CD4-positive, alpha-beta T cell treated with Interleukin-1 beta for 1 hour (primary cell): ENCODE results near the gene ZC3H10.
"Not testable (repeated sequence)": the region's sequence is repeated elsewhere in the genome, so short reads cannot be mapped to it uniquely, and the experiment has no call there.

Experiments used
- DNase-seq, 2 donors: peaks; one replicate each; pipeline ENCODE4 v3.0.0-alpha.2; 2020 to 2022

The ZC3H10 gene, protein sequence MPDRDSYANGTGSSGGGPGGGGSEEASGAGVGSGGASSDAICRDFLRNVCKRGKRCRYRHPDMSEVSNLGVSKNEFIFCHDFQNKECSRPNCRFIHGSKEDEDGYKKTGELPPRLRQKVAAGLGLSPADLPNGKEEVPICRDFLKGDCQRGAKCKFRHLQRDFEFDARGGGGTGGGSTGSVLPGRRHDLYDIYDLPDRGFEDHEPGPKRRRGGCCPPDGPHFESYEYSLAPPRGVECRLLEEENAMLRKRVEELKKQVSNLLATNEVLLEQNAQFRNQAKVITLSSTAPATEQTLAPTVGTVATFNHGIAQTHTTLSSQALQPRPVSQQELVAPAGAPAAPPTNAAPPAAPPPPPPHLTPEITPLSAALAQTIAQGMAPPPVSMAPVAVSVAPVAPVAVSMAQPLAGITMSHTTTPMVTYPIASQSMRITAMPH

DNA sequence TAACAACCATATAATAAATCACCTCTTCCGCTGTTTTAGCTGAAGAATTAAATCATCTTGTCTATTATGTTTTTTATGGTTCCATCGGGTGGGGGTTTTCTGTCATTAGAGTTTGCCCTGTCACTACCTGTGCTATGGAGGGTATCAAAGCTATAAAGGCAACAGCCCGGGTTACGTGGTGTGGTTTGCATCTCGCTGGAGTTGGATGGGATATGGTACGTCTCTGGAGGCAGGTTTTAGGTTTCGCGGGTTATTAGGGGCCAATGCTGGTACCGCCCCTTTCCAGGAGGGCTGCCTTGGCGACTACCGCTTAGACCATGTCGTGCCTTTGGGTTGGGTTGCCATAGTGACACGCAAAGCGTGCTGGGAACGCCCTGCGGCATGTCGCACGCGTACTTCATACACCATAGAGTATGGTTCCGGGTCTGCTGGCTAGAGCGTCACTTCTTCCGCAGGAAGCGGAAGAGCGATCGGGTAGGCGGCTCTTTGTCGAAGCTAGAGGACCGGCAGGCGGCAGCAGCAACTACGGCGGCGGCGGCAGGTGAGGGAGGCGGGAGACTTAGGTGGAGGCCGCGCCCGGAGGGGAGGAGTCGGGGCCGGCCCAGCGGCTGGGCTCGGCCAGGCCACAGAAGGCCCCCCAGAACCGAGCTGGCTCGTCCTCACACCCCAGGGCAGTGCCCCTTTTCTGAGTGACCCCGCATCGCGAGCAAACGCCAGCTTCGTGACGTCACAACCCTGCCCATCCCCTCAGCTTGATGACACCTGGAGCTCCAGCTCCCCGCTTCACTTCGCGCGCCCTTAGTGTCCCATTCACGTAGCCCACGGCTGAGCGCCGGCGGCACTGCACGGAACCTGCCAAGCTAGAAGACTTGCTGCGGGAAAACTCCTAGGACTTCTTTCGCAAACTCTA, at the start of gene ZC3H10:
Gene ZC3H10 (plus strand): TSS at position 489 of the 910 bp plus-strand sequence. CDS start 2,297 bp downstream, outside the sequence.
- DNase-seq = peak; percentile 99

DNA sequence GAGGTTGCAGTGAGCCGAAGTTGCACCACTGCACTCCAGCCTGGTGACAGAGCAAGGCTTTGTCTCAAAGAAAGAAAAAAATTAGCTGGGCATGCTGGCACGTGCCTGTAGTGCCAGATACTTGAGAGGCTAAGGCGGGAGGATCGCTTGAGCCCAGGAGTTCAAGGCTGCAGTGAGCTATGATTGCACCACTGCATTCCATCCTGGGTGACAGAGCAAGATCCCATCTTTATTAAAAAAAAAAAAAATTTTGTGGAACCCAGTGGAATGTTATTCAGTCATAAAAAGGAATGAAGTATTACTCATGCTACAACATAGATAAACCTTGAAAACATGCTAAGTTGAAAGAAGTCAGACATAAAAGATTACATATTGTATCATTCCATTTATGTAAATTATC, 46.4 kb upstream of the ZC3H10 start:
- no peak for DNase-seq

DNA sequence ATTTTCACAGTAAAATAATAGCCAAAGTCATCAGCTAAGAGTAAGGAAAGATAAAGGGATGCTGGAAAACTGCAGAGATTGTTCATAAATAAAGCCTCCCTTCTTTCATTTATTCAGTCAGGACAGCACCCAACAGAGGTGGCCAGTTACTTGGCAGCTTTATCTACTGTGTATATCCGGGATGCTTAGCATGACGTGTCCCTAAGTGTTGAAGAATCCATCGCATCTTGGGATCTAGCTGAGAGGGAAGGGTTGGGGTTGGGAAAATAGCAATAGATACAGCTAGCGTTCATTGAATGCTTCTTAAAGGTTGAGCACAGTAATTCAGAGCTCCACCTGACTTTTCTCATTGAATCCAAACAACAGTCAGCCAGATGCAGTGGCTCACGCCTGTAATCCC, 43.7 kb upstream of the ZC3H10 start:
- DNase-seq = no peak

DNA sequence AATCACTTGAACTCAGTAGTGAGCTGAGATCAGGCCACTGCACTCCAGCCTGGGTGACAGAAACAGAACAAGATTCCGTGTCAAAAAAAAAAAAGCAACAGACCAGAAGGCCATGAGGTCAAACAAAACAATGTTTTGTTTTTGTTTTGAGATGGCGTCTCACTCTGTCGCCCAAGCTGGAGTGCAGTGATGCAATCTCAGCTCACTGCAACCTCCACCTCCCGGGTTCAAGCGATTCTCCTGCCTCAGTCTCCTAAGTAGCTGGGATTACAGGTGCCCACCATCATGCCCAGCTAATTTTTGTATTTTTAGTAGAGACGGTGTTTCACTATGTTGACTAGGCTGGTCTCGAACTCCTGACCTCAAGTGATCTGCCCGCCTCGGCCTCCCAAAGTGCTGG, 40.1 kb upstream of the ZC3H10 start:
- not testable (repeated sequence) for DNase-seq

DNA sequence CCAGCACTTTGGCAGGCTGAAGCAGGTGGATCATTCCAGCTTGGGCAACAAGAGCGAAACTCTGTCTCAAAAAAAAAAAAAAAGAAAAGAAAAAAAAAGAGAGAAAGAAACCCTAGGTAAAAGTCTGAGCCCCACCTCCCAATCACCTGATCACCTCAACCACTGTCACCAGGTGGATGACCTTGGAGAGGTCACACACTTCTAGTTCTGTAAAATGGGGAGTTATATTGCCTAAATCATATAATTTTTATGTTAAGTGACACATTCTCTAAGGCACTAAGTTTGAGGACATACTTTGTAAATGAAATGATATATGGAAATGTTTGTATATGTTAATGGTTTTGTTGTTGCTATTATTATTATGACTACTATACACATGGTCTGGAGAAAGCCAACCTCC, 39.6 kb upstream of the ZC3H10 start:
- no peak for DNase-seq

DNA sequence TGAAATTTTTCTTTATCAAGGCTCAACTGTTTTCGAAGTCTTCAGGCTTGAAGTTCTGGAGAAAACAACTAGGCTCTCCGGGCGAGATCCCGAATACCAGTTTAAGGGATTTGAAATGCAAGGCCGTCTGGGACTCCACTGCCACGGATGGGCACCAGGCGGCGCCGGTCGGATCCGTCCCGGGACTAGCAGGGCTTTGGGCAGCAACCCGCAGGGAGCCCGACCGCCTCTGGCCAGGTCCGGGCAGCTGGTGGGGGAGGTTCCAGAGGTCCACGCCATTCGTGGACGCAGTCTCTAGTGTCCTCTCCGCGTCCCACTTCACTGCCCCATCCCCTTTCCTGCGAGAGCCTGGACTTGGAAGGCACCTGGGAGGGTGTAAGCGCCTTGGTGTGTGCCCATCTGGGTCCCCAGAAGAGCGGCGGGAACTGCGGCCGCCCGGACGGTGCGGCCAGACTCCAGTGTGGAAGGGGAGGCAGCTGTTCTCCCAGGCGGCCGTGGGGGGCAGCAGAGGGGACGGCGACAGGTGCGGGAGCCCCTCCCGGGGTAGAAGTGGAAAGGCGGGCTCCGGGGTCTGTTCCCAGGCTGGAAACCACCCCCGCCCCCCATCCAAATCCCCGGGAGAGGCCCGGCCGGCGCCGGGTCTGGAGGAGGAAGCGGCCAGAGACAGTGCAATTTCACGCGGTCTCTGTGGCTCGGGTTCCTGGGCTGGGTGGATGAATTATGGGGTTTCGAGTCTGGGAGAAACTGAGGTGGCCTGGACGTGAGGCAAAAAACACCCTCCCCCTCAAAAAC, 38.9 kb upstream of the ZC3H10 start:
- DNase-seq = peak; percentile 42 to 48

DNA sequence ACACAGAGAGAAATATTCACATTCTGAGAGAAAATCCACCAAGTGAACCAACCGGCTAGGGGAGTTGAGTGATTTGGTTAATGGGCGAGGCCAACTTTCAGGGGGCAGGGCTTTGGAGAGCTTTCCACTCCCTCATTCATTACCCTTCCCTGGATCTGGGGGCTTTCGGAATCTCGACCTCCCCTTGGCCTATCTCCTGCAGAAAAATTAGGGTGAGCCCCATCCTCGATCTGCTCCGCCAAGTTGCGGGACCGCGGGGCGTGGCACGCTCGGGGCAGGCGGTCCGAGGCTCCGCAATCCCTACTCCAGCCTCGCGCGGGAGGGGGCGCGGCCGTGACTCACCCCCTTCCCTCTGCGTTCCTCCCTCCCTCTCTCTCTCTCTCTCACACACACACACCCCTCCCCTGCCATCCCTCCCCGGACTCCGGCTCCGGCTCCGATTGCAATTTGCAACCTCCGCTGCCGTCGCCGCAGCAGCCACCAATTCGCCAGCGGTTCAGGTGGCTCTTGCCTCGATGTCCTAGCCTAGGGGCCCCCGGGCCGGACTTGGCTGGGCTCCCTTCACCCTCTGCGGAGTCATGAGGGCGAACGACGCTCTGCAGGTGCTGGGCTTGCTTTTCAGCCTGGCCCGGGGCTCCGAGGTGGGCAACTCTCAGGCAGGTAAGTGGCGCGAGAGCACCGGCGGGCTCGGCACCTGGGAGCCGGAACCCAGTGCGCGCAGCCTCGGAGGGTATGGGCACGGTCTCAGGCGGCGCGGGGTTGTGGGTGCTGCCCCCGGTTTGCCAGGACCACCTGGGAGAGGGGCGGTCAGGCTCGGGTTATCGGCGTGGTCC, 38.1 kb upstream of the ZC3H10 start, which contains the start of gene ERBB3:
Gene ERBB3 (plus strand): TSS at position 443 of the 833 bp plus-strand sequence. CDS start 136 bp downstream, at position 579.
- DNase-seq = peak; percentile 54 to 59

DNA sequence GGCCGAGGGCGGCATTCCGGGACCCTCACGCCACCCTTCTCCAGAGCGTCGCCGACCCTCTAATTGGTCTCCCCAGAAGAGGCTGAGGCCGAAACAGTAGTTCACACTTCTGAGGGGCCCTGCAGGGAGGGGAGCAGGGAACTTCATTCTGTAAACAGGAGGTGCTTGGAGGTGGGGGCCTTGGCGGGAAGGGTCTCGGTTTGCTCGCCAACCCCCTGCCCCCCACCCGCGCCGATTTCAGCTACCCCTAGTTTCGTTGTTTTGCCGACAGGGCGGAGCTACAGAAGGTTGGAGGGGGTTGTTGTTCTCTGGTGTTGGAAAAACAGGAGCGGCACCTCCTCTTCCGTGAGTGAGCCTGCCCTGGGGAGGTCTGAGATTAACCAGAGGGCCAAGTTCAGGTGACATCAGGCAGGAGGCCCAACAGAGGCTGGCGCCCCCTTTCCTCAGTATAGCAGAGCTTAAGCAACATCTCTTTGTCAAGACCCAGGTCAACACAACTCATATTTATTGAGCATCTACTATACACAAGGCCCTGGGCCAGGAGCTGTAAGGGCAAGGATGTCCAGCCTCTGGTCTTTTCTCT, 37.4 kb upstream of the ZC3H10 start:
- no peak for DNase-seq

DNA sequence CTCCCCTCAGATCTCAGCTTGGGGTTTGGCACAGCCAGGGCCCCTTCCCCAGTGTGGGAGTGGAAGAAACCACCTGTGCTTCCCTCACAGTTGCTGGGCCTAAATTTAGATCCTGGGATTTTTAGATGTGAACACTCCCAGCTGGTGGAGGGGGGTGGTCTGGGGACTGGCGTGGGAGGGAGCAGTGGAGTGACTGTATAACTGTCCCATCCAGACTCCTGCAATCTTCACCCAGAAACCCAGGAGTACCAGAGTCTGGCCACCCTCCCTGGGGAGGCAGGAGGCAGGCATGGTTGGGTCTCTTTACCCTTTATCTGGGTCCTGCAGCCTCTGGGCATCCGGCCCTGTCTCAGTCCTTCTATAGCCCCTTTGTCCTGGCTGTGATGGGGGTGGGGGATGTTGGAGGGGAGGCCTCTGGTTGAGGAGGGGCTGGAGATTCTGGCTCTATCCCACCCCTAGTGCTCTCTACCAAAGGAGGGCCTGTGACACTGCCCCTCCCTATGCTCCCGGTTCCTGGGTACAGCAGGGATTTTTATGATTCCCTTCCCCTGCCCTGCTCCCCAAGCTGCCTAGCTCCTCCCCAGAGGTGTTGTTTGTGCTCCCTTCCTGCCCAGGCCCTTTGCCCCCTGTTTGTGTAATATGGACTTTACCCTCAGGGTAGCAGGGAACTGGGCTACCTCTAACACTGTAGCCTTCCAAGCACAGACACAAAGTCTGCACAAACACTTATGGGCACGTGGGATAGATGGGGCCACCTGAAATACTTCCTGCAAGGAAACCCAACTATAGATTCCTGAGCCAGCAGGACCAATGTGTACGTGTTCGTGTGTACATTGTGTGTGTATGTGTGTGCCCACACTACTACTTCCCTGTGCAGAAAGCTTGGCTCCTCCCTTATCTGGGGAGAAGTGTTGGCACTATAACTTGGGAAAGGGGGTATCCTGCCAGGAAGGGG, 36.4 kb upstream of the ZC3H10 start:
- DNase-seq = no peak

DNA sequence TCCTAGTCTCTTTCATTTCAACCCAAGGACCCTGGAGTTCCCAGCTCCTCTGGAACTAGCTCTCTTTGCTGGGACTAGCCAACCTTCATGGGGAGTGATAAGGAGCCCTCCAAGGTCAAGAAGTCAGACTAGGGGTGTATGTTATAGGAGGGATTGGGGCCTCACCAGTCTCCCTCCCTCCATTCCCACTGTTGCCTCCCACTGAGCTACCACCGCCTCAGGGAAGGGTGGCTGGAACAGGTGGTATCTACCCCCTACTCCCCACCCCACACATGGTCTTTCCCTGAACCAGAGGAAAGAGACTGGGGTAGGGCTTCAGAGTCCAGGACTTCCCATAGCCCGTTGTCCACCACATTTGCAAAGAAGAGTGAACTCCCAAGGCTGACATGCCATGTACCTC, 35.7 kb upstream of the ZC3H10 start:
- no peak for DNase-seq

DNA sequence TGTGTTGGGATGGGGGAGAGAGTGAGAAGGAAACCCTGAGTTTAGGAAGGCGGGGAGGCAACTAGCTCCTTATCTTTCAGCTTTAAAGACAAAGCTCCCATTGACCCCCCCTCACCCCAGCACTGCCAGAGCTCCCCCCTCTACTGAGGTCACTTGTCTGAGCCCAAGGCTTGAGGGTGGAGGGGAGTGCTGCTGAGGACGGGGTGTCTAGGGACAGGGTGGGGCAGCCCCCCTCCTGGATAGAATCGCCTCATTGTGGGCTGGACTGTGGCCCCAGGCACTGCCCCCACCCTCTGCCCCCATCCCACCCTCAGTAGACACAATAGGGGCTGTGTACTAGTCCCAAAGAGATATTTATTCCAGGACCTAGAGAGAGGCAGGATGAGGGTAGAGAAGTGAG, 35.1 kb upstream of the ZC3H10 start:
- no peak for DNase-seq

DNA sequence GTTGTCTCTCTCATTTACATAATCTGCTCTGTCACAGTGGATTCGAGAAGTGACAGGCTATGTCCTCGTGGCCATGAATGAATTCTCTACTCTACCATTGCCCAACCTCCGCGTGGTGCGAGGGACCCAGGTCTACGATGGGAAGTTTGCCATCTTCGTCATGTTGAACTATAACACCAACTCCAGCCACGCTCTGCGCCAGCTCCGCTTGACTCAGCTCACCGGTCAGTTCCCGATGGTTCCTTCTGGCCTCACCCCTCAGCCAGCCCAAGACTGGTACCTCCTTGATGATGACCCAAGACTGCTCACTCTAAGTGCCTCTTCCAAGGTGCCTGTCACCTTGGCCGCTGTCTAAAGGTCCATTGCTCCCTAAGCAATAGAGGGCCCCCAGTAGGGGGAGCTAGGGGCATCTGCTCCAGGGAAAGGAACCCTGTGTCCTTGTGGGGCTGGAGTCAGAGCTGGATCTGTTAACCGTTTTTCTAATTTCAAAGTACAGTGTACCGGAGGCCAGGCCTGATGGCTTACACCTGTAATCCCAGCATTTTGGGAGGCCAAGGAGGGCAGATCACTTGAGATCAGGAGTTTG, 33.0 kb upstream of the ZC3H10 start:
- peak in 1 of 2 donors; percentile 24 for DNase-seq

DNA sequence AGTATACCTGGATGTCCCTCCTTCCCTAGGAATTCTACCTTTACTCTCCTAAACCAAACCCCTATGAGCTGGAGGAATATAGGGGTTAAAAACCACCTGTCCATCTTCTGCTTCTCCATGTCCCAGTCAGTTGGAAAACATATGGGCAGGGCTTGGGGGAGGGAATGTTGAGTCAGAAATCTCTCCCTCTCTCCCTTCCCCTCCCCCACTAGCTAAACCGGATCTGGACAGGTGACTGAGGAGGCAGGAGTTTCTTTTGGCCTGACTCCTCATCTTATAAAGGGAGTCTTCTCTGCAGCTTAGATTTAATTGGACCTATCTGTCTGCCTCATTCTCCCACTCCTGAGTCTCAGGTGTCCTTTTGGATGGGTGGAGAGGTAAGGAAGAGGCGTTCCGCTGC, 32.0 kb upstream of the ZC3H10 start:
- no peak for DNase-seq

DNA sequence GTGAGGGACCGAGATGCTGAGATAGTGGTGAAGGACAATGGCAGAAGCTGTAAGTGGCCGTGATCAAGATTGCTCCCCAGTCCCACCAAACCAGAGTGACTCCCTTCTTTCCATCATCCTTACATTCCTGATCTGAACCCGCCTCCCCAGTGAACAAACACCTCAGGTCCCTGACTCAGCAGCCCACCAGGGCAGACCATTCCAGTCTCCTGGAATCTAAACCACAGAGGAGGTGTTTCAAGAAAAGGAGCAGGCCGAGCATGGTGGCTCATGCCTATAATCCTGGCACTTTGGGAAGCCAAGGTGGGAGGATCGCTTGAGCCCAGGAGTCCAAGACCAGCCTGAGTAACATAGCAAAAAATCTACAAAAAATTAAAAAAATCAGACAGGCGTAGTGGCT, 31.5 kb upstream of the ZC3H10 start:
- no peak for DNase-seq

DNA sequence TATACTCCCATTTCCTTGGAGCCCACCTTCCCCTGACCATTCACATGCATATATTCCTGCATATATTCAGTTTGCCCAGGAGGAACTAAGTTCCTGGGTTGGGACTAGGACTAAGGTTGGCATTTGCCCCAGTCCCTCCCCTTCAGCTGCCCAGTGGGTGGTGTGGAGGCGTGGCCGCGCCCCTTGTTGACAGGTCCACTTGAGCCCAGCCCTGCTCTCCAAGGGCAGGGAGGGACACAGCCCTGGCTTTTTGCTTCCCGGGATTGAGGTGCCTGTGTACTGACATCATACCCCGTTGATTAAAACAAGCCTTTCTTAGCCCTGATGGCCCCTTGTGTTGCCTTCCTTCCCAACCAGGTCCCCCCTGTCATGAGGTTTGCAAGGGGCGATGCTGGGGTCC, 30.8 kb upstream of the ZC3H10 start:
- no peak for DNase-seq

DNA sequence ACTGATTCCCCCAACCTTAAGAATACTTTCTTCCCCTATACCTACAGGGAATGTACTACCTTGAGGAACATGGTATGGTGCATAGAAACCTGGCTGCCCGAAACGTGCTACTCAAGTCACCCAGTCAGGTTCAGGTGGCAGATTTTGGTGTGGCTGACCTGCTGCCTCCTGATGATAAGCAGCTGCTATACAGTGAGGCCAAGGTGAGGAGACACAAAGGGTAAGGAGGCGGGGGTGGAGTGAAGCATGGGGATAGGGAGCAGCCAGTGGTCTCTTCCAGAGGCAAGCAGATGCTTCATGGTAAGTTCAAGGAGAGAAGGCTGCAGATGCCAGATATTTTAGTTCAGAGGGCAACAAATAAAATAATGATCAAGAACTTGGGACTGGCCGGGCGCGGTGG, 20.3 kb upstream of the ZC3H10 start:
- no peak for DNase-seq

DNA sequence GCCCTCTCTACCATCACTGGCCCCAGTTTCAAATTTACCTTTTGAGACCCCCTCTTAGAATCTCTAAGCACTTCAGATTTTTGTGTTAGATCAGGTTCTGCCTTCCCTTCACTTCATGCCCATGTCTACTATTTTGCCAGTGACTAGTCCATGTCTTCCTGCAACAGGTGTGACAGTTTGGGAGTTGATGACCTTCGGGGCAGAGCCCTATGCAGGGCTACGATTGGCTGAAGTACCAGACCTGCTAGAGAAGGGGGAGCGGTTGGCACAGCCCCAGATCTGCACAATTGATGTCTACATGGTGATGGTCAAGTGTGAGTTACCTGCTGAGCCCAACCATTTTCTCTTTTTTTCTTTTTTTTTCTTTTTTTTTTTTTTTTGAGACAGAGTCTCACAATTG, 19.5 kb upstream of the ZC3H10 start:
- DNase-seq = no peak

DNA sequence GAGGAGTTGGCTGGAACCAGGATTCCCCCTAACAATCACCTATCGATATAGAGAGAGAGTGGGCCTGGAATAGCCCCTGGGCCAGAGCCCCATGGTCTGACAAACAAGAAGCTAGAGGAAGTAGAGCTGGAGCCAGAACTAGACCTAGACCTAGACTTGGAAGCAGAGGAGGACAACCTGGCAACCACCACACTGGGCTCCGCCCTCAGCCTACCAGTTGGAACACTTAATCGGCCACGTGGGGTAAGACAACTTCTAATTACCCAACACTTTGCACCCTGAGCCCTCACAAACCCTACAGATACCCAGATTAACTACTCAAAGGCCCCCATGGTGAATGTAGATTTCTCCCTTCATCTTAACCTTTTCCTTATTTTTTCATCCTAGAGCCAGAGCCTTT, 18.3 kb upstream of the ZC3H10 start:
- DNase-seq = no peak

DNA sequence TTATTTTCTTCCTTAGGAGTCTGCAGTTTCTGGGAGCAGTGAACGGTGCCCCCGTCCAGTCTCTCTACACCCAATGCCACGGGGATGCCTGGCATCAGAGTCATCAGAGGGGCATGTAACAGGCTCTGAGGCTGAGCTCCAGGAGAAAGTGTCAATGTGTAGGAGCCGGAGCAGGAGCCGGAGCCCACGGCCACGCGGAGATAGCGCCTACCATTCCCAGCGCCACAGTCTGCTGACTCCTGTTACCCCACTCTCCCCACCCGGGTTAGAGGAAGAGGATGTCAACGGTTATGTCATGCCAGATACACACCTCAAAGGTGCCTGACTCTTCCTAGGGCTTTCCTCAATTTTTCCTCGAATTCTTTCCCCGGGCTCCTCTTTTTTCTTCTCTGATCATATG, 17.0 kb upstream of the ZC3H10 start:
- DNase-seq = no peak

DNA sequence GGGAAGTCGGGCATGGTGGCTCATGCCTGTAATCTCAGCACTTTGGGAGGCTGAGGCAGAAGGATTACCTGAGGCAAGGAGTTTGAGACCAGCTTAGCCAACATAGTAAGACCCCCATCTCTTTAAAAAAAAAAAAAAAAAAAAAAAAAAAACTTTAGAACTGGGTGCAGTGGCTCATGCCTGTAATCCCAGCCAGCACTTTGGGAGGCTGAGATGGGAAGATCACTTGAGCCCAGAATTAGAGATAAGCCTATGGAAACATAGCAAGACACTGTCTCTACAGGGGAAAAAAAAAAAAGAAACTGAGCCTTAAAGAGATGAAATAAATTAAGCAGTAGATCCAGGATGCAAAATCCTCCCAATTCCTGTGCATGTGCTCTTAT, 15.4 kb upstream of the ZC3H10 start:
- DNase-seq = no peak
